Measurements from ENCODE around the gene SLC25A22.

Gene SLC25A22

DNA sequence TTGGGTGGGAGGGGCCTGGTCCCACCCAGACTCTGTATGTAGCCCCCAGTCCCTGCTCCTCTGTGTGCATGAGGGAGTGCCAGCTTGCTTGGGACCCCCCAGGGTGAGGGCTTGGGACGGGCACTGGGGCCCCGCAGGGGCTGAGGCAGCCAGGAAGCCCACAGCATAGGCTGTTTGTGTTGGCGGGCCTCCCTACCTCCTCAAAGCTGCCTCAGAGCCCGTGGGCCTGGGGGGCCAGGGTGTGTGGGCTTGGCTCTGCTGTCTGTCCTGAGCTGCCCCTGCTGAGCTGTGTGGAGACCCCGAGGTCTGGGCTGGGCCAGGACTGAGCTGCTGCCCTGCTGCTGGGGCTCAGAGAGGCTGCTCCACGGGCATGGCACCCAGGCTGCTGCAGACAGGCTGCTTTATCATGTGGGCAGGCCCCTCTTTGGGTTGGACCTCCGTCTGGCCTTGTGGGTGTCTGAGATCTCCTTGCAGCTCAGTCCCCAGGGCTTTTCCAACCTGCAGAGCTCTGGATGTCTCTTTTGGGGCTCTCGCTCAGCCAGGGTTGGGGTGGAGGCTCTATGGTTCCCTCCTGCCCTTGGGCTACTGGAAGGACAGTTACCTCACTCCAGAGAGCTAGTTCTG lies 47.9 kb upstream of the SLC25A22 start:
- Histone ChIP-seq H3K9ac (ENCODE audit: low read length) (peak overlapping the region; percentile 96), H3K23ac (ENCODE audit: low read length in 2 of 2) (peak overlapping the region in 1 of 2 experiments; percentile 47), H3K18ac (ENCODE audit: low read depth in 1 of 2, low read length in 2 of 2) (peak overlapping the region; percentile 99 to 100), H2BK120ac (ENCODE audit: low read depth, low read length) (peak overlapping the region; percentile 75), H3K14ac (ENCODE audit: low read length in 2 of 2) (peak overlapping the region in 1 of 2 experiments; percentile 86), H4K91ac (ENCODE audit: low read length) (peak overlapping the region; percentile 97), H3K9me3 (ENCODE audit: control insufficient read depth, low read length) (no peaks in the 10 kb centered on the region), H3K4me2 (ENCODE audit: low read length, poor library complexity, severe bottlenecking) (peak overlapping the region; percentile 93), H3K27me3 (ENCODE audit: control insufficient read depth in 1 of 2, insufficient read depth in 1 of 2, low read length in 2 of 2) (no peaks in the 10 kb centered on the region), H3K36me3 (ENCODE audit: control insufficient read depth in 1 of 2, insufficient read depth in 2 of 2, low read depth in 1 of 2, low read length in 2 of 2) (peaks cover 3 to 9% of the 10 kb centered on the region in 2 experiments), H3K4me3 (ENCODE audit: insufficient read depth in 1 of 2, low read depth in 1 of 2, low read length in 2 of 2) (peak overlapping the region in 1 of 2 experiments; percentile 94), H3K79me1 (replicated peaks; ENCODE audit: low read length, poor library complexity, severe bottlenecking) (peaks cover 15% of the 10 kb centered on the region), H2AFZ (ENCODE audit: low read depth, low read length) (no peak overlapping the region), H3K27ac (ENCODE audit: low read length, poor library complexity, severe bottlenecking) (peak overlapping the region; percentile 99), H3K4me1 (ENCODE audit: control insufficient read depth, insufficient read depth, low read depth, low read length) (peaks cover 65% of the 10 kb centered on the region), H2BK12ac (ENCODE audit: low read length in 2 of 2) (peak overlapping the region; percentile 100), H2BK15ac (ENCODE audit: low read depth, poor library complexity, severe bottlenecking) (peak overlapping the region; percentile 92), H2BK5ac (ENCODE audit: low read depth, low read length, poor library complexity, severe bottlenecking) (no peak overlapping the region), H4K8ac (ENCODE audit: low read length) (peak overlapping the region; percentile 83), H3K4ac (ENCODE audit: low read depth in 1 of 2, low read length in 2 of 2) (peak overlapping the region; percentile 83 to 85), H2AK5ac (ENCODE audit: low read length, severe bottlenecking) (peak overlapping the region; percentile 85)
- no peak for DNase-seq
- WGBS, result 63% methylated on average over 8 of the region's 8 CpGs

DNA sequence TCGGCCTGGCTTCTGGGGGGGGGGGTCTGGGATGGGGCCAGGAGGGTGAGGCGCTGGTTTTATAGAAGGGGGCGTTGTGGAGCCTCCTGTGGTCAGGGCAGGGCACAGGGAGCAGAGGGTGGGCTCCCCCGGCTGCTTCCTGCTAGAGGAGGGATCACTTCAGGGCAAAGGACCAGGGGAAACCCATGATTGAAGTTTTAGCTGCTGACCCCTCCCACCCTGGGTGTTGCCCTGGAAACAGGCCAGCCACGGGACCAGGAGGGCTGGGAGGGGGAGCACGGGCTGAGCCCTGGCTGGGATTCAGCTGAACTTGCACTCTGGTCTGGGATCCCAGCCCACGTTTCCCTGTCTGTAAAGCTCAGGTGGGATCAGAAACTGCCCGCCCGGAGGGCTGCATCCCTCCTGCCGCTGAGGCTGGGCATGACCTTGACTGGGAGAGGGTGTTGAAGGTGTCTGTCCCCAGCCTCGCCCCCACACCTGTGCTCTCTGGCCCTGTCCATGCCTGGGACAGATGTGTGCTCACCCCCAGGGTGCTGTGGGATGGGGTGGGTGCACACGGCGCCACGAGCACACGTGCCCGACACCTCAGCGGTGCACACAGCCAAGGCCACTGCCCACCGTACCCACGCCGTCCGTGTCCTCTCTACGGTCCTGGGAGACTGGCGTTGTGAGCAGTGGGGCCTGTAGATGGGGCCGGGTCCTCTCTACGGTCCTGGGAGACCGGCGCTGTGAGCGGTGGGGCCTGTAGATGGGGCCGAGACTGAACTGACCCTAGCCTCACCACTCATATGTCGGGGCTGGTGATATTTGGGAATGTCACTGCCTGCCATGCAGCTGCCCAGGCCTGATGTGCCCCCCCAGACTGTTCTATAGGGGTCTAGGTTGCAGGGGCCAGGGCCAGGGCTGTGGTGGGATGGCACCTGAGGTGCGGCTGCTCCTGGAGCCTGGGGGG lies 46.9 kb upstream of the SLC25A22 start:
- Histone ChIP-seq H2AK5ac (ENCODE audit: low read length, severe bottlenecking) (peak overlapping the region; percentile 45), H3K14ac (ENCODE audit: low read length in 2 of 2) (peak overlapping the region in 1 of 2 experiments; percentile 100), H3K9ac (ENCODE audit: low read length) (peak overlapping the region; percentile 96), H3K4me1 (ENCODE audit: control insufficient read depth, insufficient read depth, low read depth, low read length) (peaks cover 65% of the 10 kb centered on the region), H2AFZ (ENCODE audit: low read depth, low read length) (peak overlapping the region; percentile 16), H3K79me1 (replicated peaks; ENCODE audit: low read length, poor library complexity, severe bottlenecking) (peaks cover 9% of the 10 kb centered on the region), H3K4me2 (ENCODE audit: low read length, poor library complexity, severe bottlenecking) (peak overlapping the region; percentile 93), H3K23ac (ENCODE audit: low read length in 2 of 2) (peak overlapping the region in 1 of 2 experiments; percentile 95), H2BK15ac (ENCODE audit: low read depth, poor library complexity, severe bottlenecking) (peak overlapping the region; percentile 87), H3K18ac (ENCODE audit: low read depth in 1 of 2, low read length in 2 of 2) (peak overlapping the region; percentile 99 to 100), H2BK120ac (ENCODE audit: low read depth, low read length) (peak overlapping the region; percentile 100), H4K8ac (ENCODE audit: low read length) (peak overlapping the region; percentile 97), H2BK5ac (ENCODE audit: low read depth, low read length, poor library complexity, severe bottlenecking) (peak overlapping the region; percentile 99), H3K4ac (ENCODE audit: low read depth in 1 of 2, low read length in 2 of 2) (peak overlapping the region; percentile 79 to 96), H3K27ac (ENCODE audit: low read length, poor library complexity, severe bottlenecking) (peak overlapping the region; percentile 99), H2BK12ac (ENCODE audit: low read length in 2 of 2) (peak overlapping the region; percentile 100), H3K4me3 (ENCODE audit: insufficient read depth in 1 of 2, low read depth in 1 of 2, low read length in 2 of 2) (peak overlapping the region; percentile 37 to 94), H4K91ac (ENCODE audit: low read length) (peak overlapping the region; percentile 97), H3K9me3 (ENCODE audit: control insufficient read depth, low read length) (no peaks in the 10 kb centered on the region), H3K27me3 (ENCODE audit: control insufficient read depth in 1 of 2, insufficient read depth in 1 of 2, low read length in 2 of 2) (no peaks in the 10 kb centered on the region), H3K36me3 (ENCODE audit: control insufficient read depth in 1 of 2, insufficient read depth in 2 of 2, low read depth in 1 of 2, low read length in 2 of 2) (peaks cover 14 to 18% of the 10 kb centered on the region in 2 experiments)
- peak; percentile 87 for DNase-seq
- 40% methylated on average over 23 of the region's 31 CpGs for WGBS

- H4K8ac ChIP-seq (ENCODE audit: low read length), result peak overlapping the region; percentile 97
- peak overlapping the region; percentile 99 for H3K27ac ChIP-seq (ENCODE audit: low read length, poor library complexity, severe bottlenecking)
- peaks cover 9% of the 10 kb centered on the region for H3K79me1 ChIP-seq (replicated peaks; ENCODE audit: low read length, poor library complexity, severe bottlenecking)
- H3K23ac ChIP-seq (ENCODE audit: low read length in 2 of 2), result peak overlapping the region in 1 of 2 experiments; percentile 14
- H3K36me3 ChIP-seq (ENCODE audit: control insufficient read depth in 1 of 2, insufficient read depth in 2 of 2, low read depth in 1 of 2, low read length in 2 of 2), result peaks cover 23 to 27% of the 10 kb centered on the region in 2 experiments
- H4K91ac ChIP-seq (ENCODE audit: low read length), result peak overlapping the region; percentile 97
- no peaks in the 10 kb centered on the region for H3K27me3 ChIP-seq (ENCODE audit: control insufficient read depth in 1 of 2, insufficient read depth in 1 of 2, low read length in 2 of 2)
- peak overlapping the region; percentile 90 to 94 for H3K4me3 ChIP-seq (ENCODE audit: insufficient read depth in 1 of 2, low read depth in 1 of 2, low read length in 2 of 2)
- peak overlapping the region; percentile 96 for H3K9ac ChIP-seq (ENCODE audit: low read length)
- H2BK120ac ChIP-seq (ENCODE audit: low read depth, low read length), result peak overlapping the region; percentile 100
- H2BK12ac ChIP-seq (ENCODE audit: low read length in 2 of 2), result peak overlapping the region; percentile 81 to 100
- peak overlapping the region; percentile 69 for H2AK5ac ChIP-seq (ENCODE audit: low read length, severe bottlenecking)
- H3K4me1 ChIP-seq (ENCODE audit: control insufficient read depth, insufficient read depth, low read depth, low read length), result peaks cover 67% of the 10 kb centered on the region
- no peaks in the 10 kb centered on the region for H3K9me3 ChIP-seq (ENCODE audit: control insufficient read depth, low read length)
- H3K4ac ChIP-seq (ENCODE audit: low read depth in 1 of 2, low read length in 2 of 2), result peak overlapping the region; percentile 96
- H3K14ac ChIP-seq (ENCODE audit: low read length in 2 of 2), result peak overlapping the region in 1 of 2 experiments; percentile 71
- peak overlapping the region; percentile 99 for H2BK5ac ChIP-seq (ENCODE audit: low read depth, low read length, poor library complexity, severe bottlenecking)
- H3K4me2 ChIP-seq (ENCODE audit: low read length, poor library complexity, severe bottlenecking), result peak overlapping the region; percentile 93
- peak; percentile 93 for DNase-seq
- peak overlapping the region; percentile 98 to 99 for H3K18ac ChIP-seq (ENCODE audit: low read depth in 1 of 2, low read length in 2 of 2)
- H2BK15ac ChIP-seq (ENCODE audit: low read depth, poor library complexity, severe bottlenecking), result peak overlapping the region; percentile 99
- 2% methylated on average over 24 of the region's 25 CpGs for WGBS
- H2AFZ ChIP-seq (ENCODE audit: low read depth, low read length), result no peak overlapping the region
Observed at GRCh38 chr11:843818-844692, 46.0 kb upstream of the SLC25A22 start.
